ENCODE data around the gene OR4E1.
"Not testable (repeated sequence)": the region's sequence is repeated elsewhere in the genome, so short reads cannot be mapped to it uniquely, and the experiment has no call there.

OR4E1 gene

GRCh38 chr14:21652209-21652808 is 21.3 kb downstream of the OR4E1 start:
- DNase-seq: no peak

- DNase-seq: no peak
Measured at GRCh38 chr14:21647380-21647779, 26.2 kb downstream of the OR4E1 start.

- DNase-seq: no peak
Measured at GRCh38 chr14:21643407-21643806, 30.2 kb downstream of the OR4E1 start.

GRCh38 chr14:21642683-21643082 is 30.9 kb downstream of the OR4E1 start:
- no peak for DNase-seq

DNA sequence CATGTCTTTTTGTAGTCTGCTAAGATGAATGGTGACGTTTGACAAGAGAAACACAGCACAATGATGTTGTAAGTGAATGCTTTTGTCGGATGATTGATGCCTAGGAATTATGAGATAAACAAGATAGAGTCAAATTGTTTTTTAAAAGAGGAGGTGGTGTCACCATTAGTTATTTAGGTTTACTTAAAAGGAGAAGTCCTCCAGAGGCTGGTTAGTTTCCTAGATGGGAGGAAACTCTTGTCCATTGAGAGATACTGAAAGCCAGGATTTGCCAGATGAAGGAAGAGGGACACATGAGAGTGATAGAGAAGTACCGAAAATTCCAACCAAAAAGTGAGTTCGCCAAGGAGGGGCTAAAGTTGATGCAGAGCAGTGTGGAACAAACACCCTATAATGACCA is 38.8 kb downstream of the OR4E1 start, which contains the start of gene OR10G2:
OR10G2 (minus strand) TSS at position 101 of the 400 bp plus-strand sequence; CDS start at position 3, 98 bp downstream.
- no peak for DNase-seq

GRCh38 chr14:21631084-21631483 is 42.5 kb downstream of the OR4E1 start:
- no peak for DNase-seq

DNA sequence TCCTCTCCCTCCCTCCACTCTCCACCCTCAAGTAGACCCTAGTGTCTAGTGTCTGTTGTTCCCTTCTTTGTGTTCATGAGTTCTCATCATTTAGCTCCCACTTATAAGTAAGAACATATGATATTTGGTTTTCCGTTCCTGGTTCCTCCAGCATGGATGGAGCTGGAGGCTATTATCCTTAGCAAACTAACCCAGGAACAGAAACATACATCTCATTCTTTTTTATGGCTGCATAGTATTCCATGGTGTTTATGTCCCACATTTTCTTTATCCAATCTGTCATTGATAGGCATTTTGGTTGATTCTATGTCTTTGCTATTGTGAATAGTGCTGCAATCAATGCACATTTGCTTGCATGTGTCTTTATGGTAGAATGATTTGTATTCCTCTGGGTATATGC is 43.1 kb downstream of the OR4E1 start:
- not testable (repeated sequence) for DNase-seq

DNA sequence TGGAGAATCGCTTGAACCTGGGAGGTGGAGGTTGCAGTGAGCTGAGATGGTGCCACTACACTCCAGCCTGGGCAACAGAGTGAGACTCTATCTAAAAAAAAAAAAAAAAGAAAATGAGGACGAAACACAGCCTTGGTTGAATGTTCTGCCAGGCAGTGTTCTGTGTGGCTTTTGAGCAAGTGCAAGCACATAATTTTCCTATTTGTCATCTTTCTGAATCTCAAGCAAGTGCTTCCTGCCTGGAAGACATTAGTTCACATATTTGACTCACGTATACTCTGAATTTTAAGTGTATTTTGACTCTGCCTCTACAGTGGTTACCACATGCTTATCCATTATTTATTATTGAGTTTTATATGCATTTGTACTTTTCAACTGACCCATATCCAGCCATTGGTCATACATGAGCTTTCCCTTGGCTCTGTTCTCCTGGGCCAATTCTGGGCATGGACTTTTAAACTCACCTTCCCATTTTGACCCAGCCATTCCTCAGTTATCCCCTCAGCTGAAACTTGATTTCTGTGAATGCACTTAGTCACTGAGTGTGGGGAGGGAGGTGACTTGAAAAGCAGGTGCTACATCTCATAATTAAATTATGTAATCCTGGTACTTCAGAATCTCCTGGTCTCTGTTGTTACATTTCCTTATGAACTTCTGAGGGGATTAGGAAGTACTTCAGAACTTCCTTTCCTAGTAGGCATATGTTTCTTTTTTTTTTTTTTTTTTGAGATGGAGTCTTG is 47.0 kb downstream of the OR4E1 start:
- DNase-seq: no peak
